SK-N-SH (cell line): Measurements from ENCODE around the gene FOXO1. TPM values are rescaled to one million over a fixed set of nuclear protein-coding genes. Genes with fewer than 3 reads are reported as not detected.

ENCODE experiments used
- CTCF ChIA-PET: fragments of 300-600, 350-600 bp; formaldehyde crosslinking; extraction: SDS; loops from one replicate; lab custom pipeline; 2021; lab: Yijun Ruan, JAX
- POLR2A ChIA-PET: fragments of 350-600 bp; sonication (Branson Sonifier 250); formaldehyde crosslinking; extraction: SDS; loops from one replicate; lab custom pipeline; 2020; ENCODE audit warnings: antibody characterized with exemption, inconsistent platforms; lab: Yijun Ruan, JAX
- DNase-seq: peaks from one replicate; pipeline ENCODE4 v3.0.0; 2012
- H2AFZ ChIP-seq: fragments of 200-600 bp; sonication (generic); 2 replicates; pipeline ENCODE4 v1.8.1; 2016; ENCODE audit warnings: antibody characterized with exemption, mild to moderate bottlenecking, low read depth
- H3F3A ChIP-seq: fragments of 200-600 bp; sonication (generic); replicated peaks from 2 replicates; pipeline ENCODE3; 2016; ENCODE audit warnings: antibody characterized with exemption, mild to moderate bottlenecking; ENCODE audit not compliant: insufficient read depth
- H3K27ac ChIP-seq, 2 experiments: fragments of 200-500 bp in 1 of 2; fragments of 200-600 bp in 1 of 2; sonication (Bioruptor generic) in 1 of 2; sonication (generic), shearing (Covaris generic) in 1 of 2; 2 replicates each; pipeline versions ENCODE4 v1.5.1 to v1.6.1; 2014 to 2016; ENCODE audit warnings: low read depth in 2 of 2, inconsistent platforms in 1 of 2, low read length in 1 of 2, mild to moderate bottlenecking in 1 of 2, mixed read lengths in 1 of 2
- H3K27me3 ChIP-seq: fragments of 200-600 bp; sonication (generic), shearing (Covaris generic); 2 replicates; pipeline ENCODE4 v1.6.1; 2016; ENCODE audit warnings: mixed run types; ENCODE audit not compliant: insufficient read depth
- H3K36me3 ChIP-seq, 2 experiments: fragments of 200-500 bp in 1 of 2; fragments of 200-600 bp in 1 of 2; sonication (Bioruptor generic) in 1 of 2; sonication (generic) in 1 of 2; replicated peaks in 1 of 2; 2 replicates each; pipeline versions ENCODE3 to v1.5.1; 2014 to 2016; ENCODE audit warnings: low read length in 1 of 2, mild to moderate bottlenecking in 1 of 2; ENCODE audit not compliant: insufficient read depth in 2 of 2, control insufficient read depth in 1 of 2
- H3K4me1 ChIP-seq, 2 experiments: fragments of 200-500 bp in 1 of 2; fragments of 200-600 bp in 1 of 2; sonication (Bioruptor generic) in 1 of 2; sonication (generic), shearing (Covaris generic) in 1 of 2; 2 replicates each; pipeline versions ENCODE4 v1.5.1 to v1.6.1; 2014 to 2016; ENCODE audit warnings: low read depth in 1 of 2, low read length in 1 of 2, mixed run types in 1 of 2; ENCODE audit not compliant: insufficient read depth in 2 of 2, control insufficient read depth in 1 of 2
- H3K4me2 ChIP-seq: fragments of 200-600 bp; sonication (generic), shearing (Covaris generic); 2 replicates; pipeline ENCODE4 v1.6.1; 2017; ENCODE audit warnings: mixed run types
- H3K4me3 ChIP-seq, 2 experiments: fragments of 200-500 bp in 1 of 2; fragments of 200-600 bp in 1 of 2; sonication (Bioruptor generic) in 1 of 2; sonication (generic), shearing (Covaris generic) in 1 of 2; 2 replicates each; pipeline versions ENCODE4 v1.5.1 to v1.8.1; 2014 to 2016; ENCODE audit warnings: low read depth in 2 of 2, inconsistent platforms in 1 of 2, low read length in 1 of 2, mild to moderate bottlenecking in 1 of 2, mixed read lengths in 1 of 2, moderate library complexity in 1 of 2
- H3K79me2 ChIP-seq: fragments of 200-600 bp; sonication (generic); 2 replicates; pipeline ENCODE4 v1.8.1; 2017; ENCODE audit warnings: mild to moderate bottlenecking; ENCODE audit not compliant: insufficient read depth
- H3K9ac ChIP-seq: fragments of 200-600 bp; sonication (generic); 2 replicates; pipeline ENCODE4 v1.6.1; 2017; ENCODE audit warnings: mixed run types
- H3K9me2 ChIP-seq: fragments of 200-600 bp; sonication (generic); 2 replicates; pipeline ENCODE4 v1.6.1; 2017; ENCODE audit warnings: mixed run types
- H3K9me3 ChIP-seq: fragments of 200-600 bp; sonication (generic); 2 replicates; pipeline ENCODE4 v1.6.1; 2017; ENCODE audit warnings: mixed run types, mild to moderate bottlenecking, moderate library complexity
- H4K20me1 ChIP-seq: fragments of 200-600 bp; sonication (generic); 2 replicates; pipeline ENCODE4 v1.6.1; 2017; ENCODE audit warnings: mild to moderate bottlenecking, mixed run types; ENCODE audit not compliant: insufficient read depth
- CHD2 ChIP-seq: fragments of 150-350 bp; IDR thresholded peaks from 2 replicates; pipeline ENCODE4 v1.6.1; 2018; ENCODE audit warnings: low read length; ENCODE audit not compliant: partially characterized antibody
- CTCF ChIP-seq: fragments of 200-600 bp; sonication (generic); IDR thresholded peaks from 2 replicates; pipeline ENCODE4 v1.6.1; 2017; ENCODE audit warnings: antibody characterized with exemption, mild to moderate bottlenecking, moderate library complexity
- FOXJ3 ChIP-seq: sonication (generic); formaldehyde crosslinking; IDR thresholded peaks from 2 replicates; pipeline ENCODE4 v1.5.1; 2020; ENCODE audit warnings: mild to moderate bottlenecking, missing genetic modification reagents
- FOXM1 ChIP-seq: IDR thresholded peaks from 2 replicates; pipeline ENCODE4 v1.4.0; 2012; ENCODE audit warnings: low read depth, mild to moderate bottlenecking
- GABPA ChIP-seq: IDR thresholded peaks from 2 replicates; pipeline ENCODE4 v1.4.0; 2012; ENCODE audit warnings: low read depth, mild to moderate bottlenecking
- GATA2 ChIP-seq: sonication (generic); formaldehyde crosslinking; IDR thresholded peaks from 2 replicates; pipeline ENCODE4 v1.5.0; 2020; ENCODE audit warnings: mild to moderate bottlenecking, missing genetic modification reagents
- IRF3 ChIP-seq: fragments of 150-350 bp; IDR thresholded peaks from 2 replicates; pipeline ENCODE4 v1.6.1; 2016; ENCODE audit warnings: mild to moderate bottlenecking, low read depth, low read length
- JUND ChIP-seq: IDR thresholded peaks from 2 replicates; pipeline ENCODE4 v1.4.0; 2012
- MAX ChIP-seq: IDR thresholded peaks from 2 replicates; pipeline ENCODE4 v1.4.0; 2012; ENCODE audit warnings: low read depth
- MEF2A ChIP-seq: IDR thresholded peaks from 2 replicates; pipeline ENCODE4 v1.4.0; 2012; ENCODE audit warnings: low read depth, borderline replicate concordance
- MXI1 ChIP-seq: IDR thresholded peaks from 2 replicates; pipeline ENCODE4 v1.6.1; 2012; ENCODE audit warnings: mild to moderate bottlenecking, low read depth, low read length, improper control_type of control experiment
- RAD21 ChIP-seq: IDR thresholded peaks from 2 replicates; pipeline ENCODE4 v1.6.1; 2012; ENCODE audit warnings: mild to moderate bottlenecking, low read length
- RXRA ChIP-seq: IDR thresholded peaks from 2 replicates; pipeline ENCODE4 v1.4.0; 2012; ENCODE audit warnings: low read depth, mild to moderate bottlenecking, borderline replicate concordance
- TAF1 ChIP-seq: IDR thresholded peaks from 2 replicates; pipeline ENCODE4 v1.6.1; 2012; ENCODE audit warnings: low read depth, mild to moderate bottlenecking, low read length, moderate library complexity, borderline replicate concordance
- TCF12 ChIP-seq: IDR thresholded peaks from 2 replicates; pipeline ENCODE4 v1.4.0; 2012
- TEAD4 ChIP-seq: IDR thresholded peaks from 2 replicates; pipeline ENCODE4 v1.4.0; 2012; ENCODE audit warnings: mild to moderate bottlenecking, borderline replicate concordance; ENCODE audit not compliant: insufficient read depth
- USF1 ChIP-seq: IDR thresholded peaks from 2 replicates; pipeline ENCODE4 v1.4.0; 2012; ENCODE audit warnings: low read depth, borderline replicate concordance
- USF2 ChIP-seq: fragments of 150-350 bp; IDR thresholded peaks from 2 replicates; pipeline ENCODE4 v1.6.1; 2017; ENCODE audit warnings: antibody characterized with exemption, low read length, low read depth, borderline replicate concordance
- ZBTB33 ChIP-seq: IDR thresholded peaks from 2 replicates; pipeline ENCODE4 v1.4.0; 2012; ENCODE audit warnings: low read depth, borderline replicate concordance
- WGBS: methylation state at CpG from one replicate; pipeline ENCODE4 v1.1.6; 2017; ENCODE audit warnings: low lambda C conversion rate; 5-methylcytosine and 5-hydroxymethylcytosine counted together
- polyA plus RNA-seq, 3 experiments: library from polyadenylated mRNA; depleted of rRNA; stranded (reverse); fragments of >200 nt; gene quantifications; 2 replicates each; pipeline ENCODE4 v1.2.3, GENCODE V29; 2012

Gene FOXO1
- polyA plus RNA-seq, 1 of the 3 experiments (the other 2 are of a cell fraction) = 1.8 TPM

- TF ChIP-seq USF1 = no peak
Observed at GRCh38 chr13:40586886-40587565, 79.4 kb downstream of the FOXO1 start (continued).

GRCh38 chr13:40585911-40586471, 80.5 kb downstream of the FOXO1 start:
- H3K4me2 ChIP-seq = no peak overlapping the region
- no peaks in the 10 kb centered on the region for H3K27me3 ChIP-seq
- H4K20me1 ChIP-seq = peaks cover 4% of the 10 kb centered on the region; the same call in 1 of the 2 replicates
- H3K27ac ChIP-seq = no peak overlapping the region
- peaks cover 4% of the 10 kb centered on the region for H3K79me2 ChIP-seq
- no peak overlapping the region for H3K4me3 ChIP-seq
- peaks cover 0 to 3% of the 10 kb centered on the region in 2 experiments for H3K36me3 ChIP-seq
- no peak for DNase-seq
- TF ChIP-seq ZBTB33 = no peak
- TF ChIP-seq TAF1 = no peak
- no peak for TF ChIP-seq TEAD4
- no peak for TF ChIP-seq RXRA
- no peak for TF ChIP-seq MAX
- no peak for TF ChIP-seq MEF2A
- no peak for TF ChIP-seq CHD2
- TF ChIP-seq FOXJ3 (CRISPR knock-in tag) = no peak
- no peak for TF ChIP-seq TCF12
- no peak for TF ChIP-seq JUND
- no peak for TF ChIP-seq FOXM1
- TF ChIP-seq CTCF = no peak
- TF ChIP-seq USF2 = no peak
- TF ChIP-seq GATA2 (CRISPR knock-in tag) = no peak
- TF ChIP-seq GABPA = no peak
- TF ChIP-seq IRF3 = no peak
- no peak for TF ChIP-seq RAD21
- TF ChIP-seq MXI1 = no peak
- 25% methylated on average over 1 of the region's 1 CpG for WGBS
- H2AFZ ChIP-seq = no peak overlapping the region
- H3K9ac ChIP-seq = no peak overlapping the region
- no peaks in the 10 kb centered on the region for H3F3A ChIP-seq
- H3K9me3 ChIP-seq = no peaks in the 10 kb centered on the region
- CTCF ChIA-PET = no interaction called here
- H3K9me2 ChIP-seq = no peaks in the 10 kb centered on the region
- POLR2A ChIA-PET = no interaction called here
- H3K4me1 ChIP-seq = peaks cover 3 to 26% of the 10 kb centered on the region in 2 experiments; a peak in 3 of 4 replicates
